Activated T-cell treated with anti-CD3 and anti-CD28 coated beads, Interleukin-2, amount 50 U/mL, for 24 hours (primary cell): ENCODE data around the gene SUGCT.
"Not testable (repeated sequence)": the region's sequence is repeated elsewhere in the genome, so short reads cannot be mapped to it uniquely, and the experiment has no call there.

Experiments used
- DNase-seq: peaks from one replicate; pipeline ENCODE4 v3.0.0-alpha.2; 2020
- H3K27ac Mint-ChIP-seq: 2 replicates; pipeline ENCODE4 v1.8.0; 2020; ENCODE audit warnings: mild to moderate bottlenecking, mixed read lengths
- H3K27me3 Mint-ChIP-seq: 2 replicates; pipeline ENCODE4 v1.8.0; 2020; ENCODE audit warnings: mixed read lengths
- H3K36me3 Mint-ChIP-seq: 2 replicates; pipeline ENCODE4 v1.8.0; 2020; ENCODE audit warnings: low read depth, mixed read lengths
- H3K4me1 Mint-ChIP-seq: 2 replicates; pipeline ENCODE4 v1.8.0; 2020; ENCODE audit warnings: low read depth, mixed read lengths
- H3K4me3 Mint-ChIP-seq: 2 replicates; pipeline ENCODE4 v1.8.0; 2020; ENCODE audit warnings: mild to moderate bottlenecking, moderate library complexity, mixed read lengths
- H3K9me3 Mint-ChIP-seq: 2 replicates; pipeline ENCODE4 v1.8.0; 2020; ENCODE audit warnings: mixed read lengths

SUGCT gene

GRCh38 chr7:40579401-40579800, 444.6 kb downstream of the SUGCT start:
- Mint-ChIP-seq H3K9me3 (peaks cover 8% of the 10 kb centered on the region), H3K4me1 (no peaks in the 10 kb centered on the region), H3K4me3 (no peak overlapping the region), H3K27me3 (no peaks in the 10 kb centered on the region), H3K27ac (no peak overlapping the region), H3K36me3 (no peaks in the 10 kb centered on the region)
- no peak for DNase-seq

DNA sequence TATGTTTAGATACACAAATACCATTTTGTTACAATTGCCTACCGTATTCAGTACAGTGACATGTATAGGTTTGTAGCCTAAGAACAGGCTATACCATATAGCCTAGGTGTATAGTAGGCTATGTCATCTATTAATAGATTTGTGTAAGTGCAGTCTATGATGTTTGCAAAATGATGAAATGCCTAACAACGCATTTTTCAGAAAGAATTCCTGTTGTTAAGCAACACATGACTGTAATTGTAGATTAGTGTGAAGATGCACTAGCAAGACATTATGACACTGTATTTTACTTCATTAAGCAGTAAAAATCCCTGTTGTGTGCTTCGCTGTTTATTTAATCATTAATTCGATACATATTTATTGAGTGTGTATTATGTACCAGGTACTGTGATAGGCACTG, 446.0 kb downstream of the SUGCT start:
- H3K27me3 Mint-ChIP-seq: no peaks in the 10 kb centered on the region
- no peaks in the 10 kb centered on the region for H3K4me1 Mint-ChIP-seq
- H3K4me3 Mint-ChIP-seq: no peak overlapping the region
- H3K9me3 Mint-ChIP-seq: peaks cover 10% of the 10 kb centered on the region
- H3K27ac Mint-ChIP-seq: no peak overlapping the region
- no peaks in the 10 kb centered on the region for H3K36me3 Mint-ChIP-seq
- no peak for DNase-seq

DNA sequence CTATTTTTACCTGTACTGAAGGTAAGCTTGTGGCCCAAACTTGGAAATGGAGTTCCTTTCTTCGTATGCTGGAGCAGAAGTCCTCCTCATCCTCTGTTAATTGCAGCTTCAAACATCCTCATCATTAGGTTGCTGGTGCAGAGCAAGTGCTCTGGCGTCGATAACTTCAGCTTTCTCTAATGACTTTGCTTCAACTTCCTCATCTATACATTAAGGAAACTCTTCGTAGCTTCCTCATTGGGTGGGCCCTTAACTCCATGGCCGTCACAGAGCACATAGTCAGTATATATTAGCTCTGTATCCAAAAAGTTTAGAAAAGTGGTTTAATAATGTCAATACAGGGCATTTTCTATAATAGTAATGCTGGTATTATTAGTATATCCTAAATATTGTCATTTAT, 447.7 kb downstream of the SUGCT start:
- Mint-ChIP-seq H3K4me1 (no peaks in the 10 kb centered on the region), H3K27ac (no peak overlapping the region), H3K27me3 (no peaks in the 10 kb centered on the region), H3K9me3 (peaks cover 2% of the 10 kb centered on the region), H3K4me3 (no peak overlapping the region), H3K36me3 (no peaks in the 10 kb centered on the region)
- no peak for DNase-seq

DNA sequence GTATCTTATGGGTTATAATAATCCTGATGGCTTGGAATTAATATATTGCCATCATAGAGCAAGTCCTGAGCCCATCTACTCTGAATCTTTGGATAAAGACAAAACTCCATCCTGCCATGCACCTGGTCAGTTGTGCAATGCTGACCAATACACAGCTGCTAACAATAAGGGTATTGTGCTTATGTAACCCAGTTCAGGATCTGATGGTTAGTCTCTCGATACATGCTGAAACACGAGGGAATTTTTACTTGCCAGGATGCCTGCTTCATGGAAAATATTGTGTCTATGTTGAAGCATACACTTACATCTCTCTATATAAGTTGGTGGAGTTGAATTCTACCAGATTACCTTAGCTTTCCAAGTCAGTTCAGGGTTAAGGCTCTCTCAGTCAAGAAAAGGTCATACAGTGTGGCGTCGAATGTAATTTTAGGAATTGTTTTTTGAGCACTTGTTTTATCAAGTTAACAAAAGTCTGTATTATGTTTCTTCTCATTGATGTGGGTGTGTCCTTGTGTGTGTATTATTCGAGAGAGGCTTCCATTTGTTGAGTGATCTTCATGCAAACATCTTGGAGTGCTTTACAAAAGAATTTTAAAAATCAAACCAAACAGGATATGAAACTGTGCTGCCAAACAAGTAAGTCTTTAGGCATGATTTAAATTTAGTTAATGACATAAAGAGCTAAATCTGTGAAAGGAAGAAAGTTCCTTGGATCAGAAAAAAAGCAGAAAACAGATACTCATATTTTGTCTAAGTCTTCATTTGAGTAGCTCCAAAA, 449.1 kb downstream of the SUGCT start:
- H3K27ac Mint-ChIP-seq: no peak overlapping the region

GRCh38 chr7:40584667-40585433, 450.0 kb downstream of the SUGCT start:
- Mint-ChIP-seq H3K27ac (no peak overlapping the region), H3K27me3 (no peaks in the 10 kb centered on the region), H3K9me3 (peaks cover 2% of the 10 kb centered on the region), H3K4me1 (no peaks in the 10 kb centered on the region), H3K36me3 (no peaks in the 10 kb centered on the region), H3K4me3 (no peak overlapping the region)
- DNase-seq: no peak

More for the DNA sequence above, 449.1 kb downstream of the SUGCT start:
- no peak for DNase-seq
- Mint-ChIP-seq H3K4me3 (no peak overlapping the region), H3K36me3 (no peaks in the 10 kb centered on the region), H3K4me1 (no peaks in the 10 kb centered on the region), H3K9me3 (peaks cover 2% of the 10 kb centered on the region), H3K27me3 (no peaks in the 10 kb centered on the region)

DNA sequence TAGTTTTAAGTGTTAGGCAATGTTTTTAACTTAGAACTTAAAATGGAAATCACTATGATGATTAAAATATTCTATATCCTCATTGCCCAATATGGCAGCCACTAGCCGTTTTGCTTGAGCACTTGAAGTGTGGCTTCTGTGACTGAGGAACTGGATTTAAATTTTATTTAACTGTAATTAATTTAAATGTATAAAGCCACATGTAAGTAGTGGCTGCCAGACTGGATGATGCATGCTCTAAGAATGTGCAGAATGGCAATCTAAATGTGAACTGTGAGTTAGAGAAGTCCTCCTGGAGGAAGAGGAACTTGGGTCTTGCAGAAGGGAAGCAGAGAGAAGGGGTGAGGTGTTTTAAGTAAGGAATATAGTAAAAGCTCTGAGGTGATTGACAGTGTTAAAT, 451.4 kb downstream of the SUGCT start:
- H3K4me1 Mint-ChIP-seq: no peaks in the 10 kb centered on the region
- H3K27ac Mint-ChIP-seq: no peak overlapping the region
- H3K9me3 Mint-ChIP-seq: peaks cover 2% of the 10 kb centered on the region
- H3K27me3 Mint-ChIP-seq: no peaks in the 10 kb centered on the region
- H3K36me3 Mint-ChIP-seq: no peaks in the 10 kb centered on the region
- H3K4me3 Mint-ChIP-seq: no peak overlapping the region
- DNase-seq: no peak

- Mint-ChIP-seq H3K27ac (no peak overlapping the region), H3K27me3 (no peaks in the 10 kb centered on the region), H3K36me3 (no peaks in the 10 kb centered on the region), H3K4me1 (no peaks in the 10 kb centered on the region), H3K4me3 (no peak overlapping the region), H3K9me3 (peaks cover 2% of the 10 kb centered on the region)
- DNase-seq: no peak
Observed at GRCh38 chr7:40587419-40587818, 452.6 kb downstream of the SUGCT start.

GRCh38 chr7:40595129-40595528, 460.3 kb downstream of the SUGCT start:
- no peaks in the 10 kb centered on the region for H3K9me3 Mint-ChIP-seq
- no peak overlapping the region for H3K27ac Mint-ChIP-seq
- H3K27me3 Mint-ChIP-seq: no peaks in the 10 kb centered on the region
- H3K36me3 Mint-ChIP-seq: no peaks in the 10 kb centered on the region
- peaks cover 10% of the 10 kb centered on the region for H3K4me1 Mint-ChIP-seq
- DNase-seq: no peak
- no peak overlapping the region for H3K4me3 Mint-ChIP-seq

DNA sequence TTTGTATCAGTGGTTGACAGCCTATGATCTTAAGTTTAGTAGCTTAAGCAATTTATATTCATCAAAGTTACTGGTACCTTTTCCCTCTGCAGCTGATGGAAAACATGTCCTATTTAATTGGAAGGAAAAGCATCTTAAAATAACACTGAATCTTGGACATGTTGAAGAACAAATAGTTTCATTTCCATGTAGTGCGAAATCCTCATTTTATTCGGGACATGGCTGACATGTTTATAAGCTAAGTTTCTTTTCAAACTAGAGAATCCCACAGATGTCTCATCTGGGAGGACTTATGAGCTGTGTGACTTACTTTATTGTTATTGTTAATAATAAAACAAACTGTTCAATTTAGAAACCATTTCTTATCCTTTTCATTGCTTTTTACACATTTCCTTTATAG, 461.0 kb downstream of the SUGCT start:
- peaks cover 11% of the 10 kb centered on the region for H3K4me1 Mint-ChIP-seq
- no peaks in the 10 kb centered on the region for H3K36me3 Mint-ChIP-seq
- no peaks in the 10 kb centered on the region for H3K9me3 Mint-ChIP-seq
- DNase-seq: no peak
- no peak overlapping the region for H3K4me3 Mint-ChIP-seq
- H3K27me3 Mint-ChIP-seq: no peaks in the 10 kb centered on the region
- no peak overlapping the region for H3K27ac Mint-ChIP-seq

DNA sequence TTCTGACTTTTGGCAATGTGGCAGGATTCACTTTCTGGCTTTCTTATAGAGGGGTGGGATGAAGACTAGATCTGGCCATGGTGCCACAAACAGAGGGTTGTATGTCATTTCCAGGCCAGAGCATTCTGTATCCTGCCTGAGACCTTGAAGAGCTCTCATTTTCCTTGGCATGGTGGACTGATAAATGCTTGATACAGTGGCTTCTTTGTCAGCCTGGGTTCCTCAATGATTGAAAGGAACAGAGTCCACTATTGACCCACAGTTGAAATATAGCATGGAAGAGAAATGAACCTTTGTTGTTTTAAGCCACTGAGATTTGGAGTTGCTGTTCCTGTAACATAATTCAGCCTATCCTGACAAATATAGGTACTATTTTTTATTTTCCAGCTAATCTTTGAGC, 462.7 kb downstream of the SUGCT start:
- DNase-seq: no peak
- no peaks in the 10 kb centered on the region for H3K36me3 Mint-ChIP-seq
- H3K27ac Mint-ChIP-seq: no peak overlapping the region
- no peak overlapping the region for H3K4me3 Mint-ChIP-seq
- H3K4me1 Mint-ChIP-seq: peaks cover 11% of the 10 kb centered on the region
- H3K27me3 Mint-ChIP-seq: no peaks in the 10 kb centered on the region
- H3K9me3 Mint-ChIP-seq: no peaks in the 10 kb centered on the region

GRCh38 chr7:40598915-40599314, 464.1 kb downstream of the SUGCT start:
- Mint-ChIP-seq H3K36me3 (no peaks in the 10 kb centered on the region), H3K27me3 (no peaks in the 10 kb centered on the region), H3K4me3 (no peak overlapping the region), H3K9me3 (no peaks in the 10 kb centered on the region), H3K27ac (no peak overlapping the region), H3K4me1 (peaks cover 11% of the 10 kb centered on the region)
- no peak for DNase-seq

GRCh38 chr7:40599836-40600235, 465.0 kb downstream of the SUGCT start:
- Mint-ChIP-seq H3K27ac (no peak overlapping the region), H3K4me3 (no peak overlapping the region), H3K27me3 (peaks cover 5% of the 10 kb centered on the region), H3K9me3 (no peaks in the 10 kb centered on the region), H3K4me1 (peaks cover 11% of the 10 kb centered on the region), H3K36me3 (no peaks in the 10 kb centered on the region)
- DNase-seq: no peak

GRCh38 chr7:40602351-40602750, 467.5 kb downstream of the SUGCT start:
- H3K36me3 Mint-ChIP-seq, H3K27me3 Mint-ChIP-seq, DNase-seq, H3K27ac Mint-ChIP-seq, H3K9me3 Mint-ChIP-seq, H3K4me3 Mint-ChIP-seq: not testable (repeated sequence)
- H3K4me1 Mint-ChIP-seq: peaks cover 11% of the 10 kb centered on the region

DNA sequence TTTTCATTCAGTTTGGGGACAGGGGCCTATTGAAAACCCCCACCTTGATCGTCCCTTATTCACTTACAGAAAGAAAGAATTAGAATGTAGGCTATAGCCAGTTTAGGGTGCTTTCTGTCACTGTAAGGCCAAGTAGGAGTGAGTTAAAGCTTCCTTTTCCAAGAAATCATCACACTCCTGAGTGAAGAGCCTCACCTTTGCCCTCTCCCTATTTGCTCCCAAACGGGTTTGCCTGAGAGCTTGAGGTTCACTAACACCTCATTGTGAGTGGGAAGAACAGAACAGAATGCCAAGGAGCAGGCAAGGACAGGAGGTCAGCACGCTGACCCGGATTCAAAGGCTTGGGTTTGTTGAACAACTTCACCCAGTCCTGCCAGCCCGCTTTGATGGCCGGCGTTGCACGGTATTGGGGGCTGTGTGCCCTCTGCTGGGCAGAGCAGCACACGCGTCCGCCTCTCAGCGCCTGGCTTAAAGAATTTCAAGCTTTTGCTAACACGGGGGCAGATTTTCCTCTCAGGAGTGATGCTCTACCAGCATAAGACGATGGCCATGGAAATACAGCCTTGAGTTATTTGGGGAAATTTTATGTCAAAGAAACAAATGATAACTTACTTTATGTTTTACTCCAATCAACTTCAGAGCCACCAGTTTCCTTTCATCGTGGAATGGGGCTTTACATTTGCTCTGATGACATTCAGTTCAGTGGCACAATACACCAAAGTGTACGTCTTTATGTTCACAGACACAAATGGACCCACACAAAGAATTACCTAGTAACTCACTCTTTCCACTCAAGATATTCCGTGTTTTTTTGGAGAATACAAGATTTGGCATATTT, 470.0 kb downstream of the SUGCT start:
- peaks cover 5% of the 10 kb centered on the region for H3K27me3 Mint-ChIP-seq
- peaks cover 4% of the 10 kb centered on the region for H3K4me1 Mint-ChIP-seq
- H3K36me3 Mint-ChIP-seq: no peaks in the 10 kb centered on the region
- no peak overlapping the region for H3K4me3 Mint-ChIP-seq
- no peaks in the 10 kb centered on the region for H3K9me3 Mint-ChIP-seq
- peak; percentile 33 for DNase-seq
- no peak overlapping the region for H3K27ac Mint-ChIP-seq
